Panc1 (cell line): ENCODE results near the gene ALDH7A1. TPM values are rescaled to one million over a fixed set of nuclear protein-coding genes. Genes with fewer than 3 reads are reported as not detected.

Experiments
- ATAC-seq: fragments of 200-7000 bp; cut with Tn5 transposase; 2 replicates; pipeline ENCODE4 v1.9.1; 2020; ENCODE audit warnings: mild to moderate bottlenecking, moderate library complexity
- BruUV-seq: library from RNA; stranded (reverse); fragments of 400-500 nt; replicated peaks from 2 replicates; lab custom pipeline; 2021; lab: Mats Ljungman, UMichigan
- CTCF ChIA-PET: fragments of 300-600 bp; sonication (Branson Sonifier 250); formaldehyde crosslinking; loops from one replicate; lab custom pipeline; 2022; ENCODE audit warnings: antibody characterized with exemption; lab: Charles Lee
- POLR2A ChIA-PET: fragments of 300-600 bp; sonication (Branson Sonifier 250); formaldehyde crosslinking; loops from one replicate; lab custom pipeline; 2022; ENCODE audit warnings: antibody characterized with exemption; lab: Charles Lee
- DNase-seq: peaks from one replicate; pipeline ENCODE4 v3.0.0-alpha.2; 2010; ENCODE audit warnings: low read depth, low spot score
- H3K27ac ChIP-seq: 2 replicates; pipeline ENCODE4 v1.5.1; 2011; ENCODE audit warnings: mild to moderate bottlenecking, low read length, inconsistent platforms
- H3K27me3 ChIP-seq: fragments of 200-500 bp; sonication (Bioruptor generic); 2 replicates; pipeline ENCODE4 v1.6.0; 2014; ENCODE audit warnings: low read length, inconsistent platforms; ENCODE audit not compliant: control insufficient read depth, insufficient read depth
- H3K36me3 ChIP-seq: fragments of 200-500 bp; sonication (Bioruptor generic); 2 replicates; pipeline ENCODE4 v1.5.1; 2014; ENCODE audit warnings: inconsistent platforms, mild to moderate bottlenecking, low read length, moderate library complexity; ENCODE audit not compliant: control insufficient read depth, insufficient read depth
- H3K4me1 ChIP-seq: 2 replicates; pipeline ENCODE4 v1.5.1; 2011; ENCODE audit warnings: inconsistent platforms, mild to moderate bottlenecking, low read length, moderate library complexity; ENCODE audit not compliant: control insufficient read depth, insufficient read depth
- H3K4me3 ChIP-seq, 2 experiments: 2 replicates each; pipeline ENCODE4 v1.5.1; 2011 to 2012; ENCODE audit warnings: low read depth in 2 of 2, low read length in 2 of 2, mild to moderate bottlenecking in 2 of 2, inconsistent platforms in 1 of 2, moderate library complexity in 1 of 2
- H3K9me3 ChIP-seq: fragments of 200-500 bp; sonication (Bioruptor generic); 2 replicates; pipeline ENCODE4 v1.5.1; 2014; ENCODE audit warnings: low read depth, mild to moderate bottlenecking, inconsistent platforms, low read length, moderate library complexity; ENCODE audit not compliant: control insufficient read depth, insufficient read depth
- POLR2AphosphoS5 ChIP-seq: IDR thresholded peaks from 2 replicates; pipeline ENCODE4 v1.6.1; 2012; ENCODE audit warnings: mild to moderate bottlenecking, low read depth, low read length, moderate library complexity
- SIN3A ChIP-seq: IDR thresholded peaks from 2 replicates; pipeline ENCODE4 v1.6.1; 2012; ENCODE audit warnings: low read depth, mild to moderate bottlenecking, low read length, moderate library complexity, borderline replicate concordance; ENCODE audit not compliant: insufficient read depth
- TCF7L2 ChIP-seq: IDR thresholded peaks from 2 replicates; pipeline ENCODE4 v1.6.1; 2011; ENCODE audit warnings: mild to moderate bottlenecking, low read depth, low read length, inconsistent platforms
- in situ Hi-C: cut with HindIII; loops from 2 replicates; pipeline ENCODE4 v1.10.0; 2016; ENCODE audit warnings: low sequenced_read_pairs, low pct_unique_long_range_greater_than_20kb
- intact Hi-C: fragments of 100-400 bp; cut with micrococcal nuclease; formaldehyde crosslinking; loops from one replicate; pipeline ENCODE4 v1.10.0; 2022; ENCODE audit not compliant: unreplicated experiment
- total RNA-seq: library from RNA; stranded (reverse); gene quantifications from one replicate; pipeline ENCODE4 v1.2.1, GENCODE V29; 2021; ENCODE audit not compliant: unreplicated experiment
- TF ChIP-seq, protein P1 (sequence below), 2 experiments: IDR thresholded peaks; 2 replicates each; pipeline ENCODE4 v1.6.1; 2011 to 2012; ENCODE audit warnings: low read depth in 2 of 2, control low read depth in 1 of 2, low read length in 1 of 2, mild to moderate bottlenecking in 1 of 2, moderate library complexity in 1 of 2; ENCODE audit not compliant: insufficient read depth in 1 of 2
- TF ChIP-seq, protein P2 (sequence below): fragments of 450-650 bp; IDR thresholded peaks from 2 replicates; pipeline ENCODE4 v1.5.1; 2017; ENCODE audit warnings: mild to moderate bottlenecking

Gene ALDH7A1
- total RNA-seq, 1 experiment from 2014 or later = 52.9 TPM

DNA sequence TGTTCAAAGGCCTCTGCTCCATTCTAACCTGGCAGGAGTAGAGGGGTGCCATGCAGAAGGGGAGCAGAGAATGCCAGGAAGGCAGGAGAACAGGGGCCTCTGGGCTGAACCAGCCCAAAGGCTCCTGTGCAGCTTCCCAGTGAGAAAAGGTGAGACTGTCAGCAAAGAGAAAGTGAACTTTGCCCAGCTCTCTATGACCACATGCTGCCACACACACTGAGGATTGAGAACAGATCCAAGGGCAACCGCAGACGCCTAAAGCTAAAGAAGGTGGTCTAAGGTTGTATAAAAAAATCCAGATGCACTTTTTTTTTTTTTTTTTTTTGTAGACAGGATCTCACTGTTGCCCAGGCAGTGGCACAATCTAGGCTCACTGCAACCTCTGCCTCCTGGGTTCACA is 51.4 kb downstream of the ALDH7A1 start:
- no peak overlapping the region for H3K4me3 ChIP-seq
- no peak for TF ChIP-seq POLR2AphosphoS5
- no peak for TF ChIP-seq SIN3A
- TF ChIP-seq TCF7L2 = no peak
- TF ChIP-seq, protein P1, sequence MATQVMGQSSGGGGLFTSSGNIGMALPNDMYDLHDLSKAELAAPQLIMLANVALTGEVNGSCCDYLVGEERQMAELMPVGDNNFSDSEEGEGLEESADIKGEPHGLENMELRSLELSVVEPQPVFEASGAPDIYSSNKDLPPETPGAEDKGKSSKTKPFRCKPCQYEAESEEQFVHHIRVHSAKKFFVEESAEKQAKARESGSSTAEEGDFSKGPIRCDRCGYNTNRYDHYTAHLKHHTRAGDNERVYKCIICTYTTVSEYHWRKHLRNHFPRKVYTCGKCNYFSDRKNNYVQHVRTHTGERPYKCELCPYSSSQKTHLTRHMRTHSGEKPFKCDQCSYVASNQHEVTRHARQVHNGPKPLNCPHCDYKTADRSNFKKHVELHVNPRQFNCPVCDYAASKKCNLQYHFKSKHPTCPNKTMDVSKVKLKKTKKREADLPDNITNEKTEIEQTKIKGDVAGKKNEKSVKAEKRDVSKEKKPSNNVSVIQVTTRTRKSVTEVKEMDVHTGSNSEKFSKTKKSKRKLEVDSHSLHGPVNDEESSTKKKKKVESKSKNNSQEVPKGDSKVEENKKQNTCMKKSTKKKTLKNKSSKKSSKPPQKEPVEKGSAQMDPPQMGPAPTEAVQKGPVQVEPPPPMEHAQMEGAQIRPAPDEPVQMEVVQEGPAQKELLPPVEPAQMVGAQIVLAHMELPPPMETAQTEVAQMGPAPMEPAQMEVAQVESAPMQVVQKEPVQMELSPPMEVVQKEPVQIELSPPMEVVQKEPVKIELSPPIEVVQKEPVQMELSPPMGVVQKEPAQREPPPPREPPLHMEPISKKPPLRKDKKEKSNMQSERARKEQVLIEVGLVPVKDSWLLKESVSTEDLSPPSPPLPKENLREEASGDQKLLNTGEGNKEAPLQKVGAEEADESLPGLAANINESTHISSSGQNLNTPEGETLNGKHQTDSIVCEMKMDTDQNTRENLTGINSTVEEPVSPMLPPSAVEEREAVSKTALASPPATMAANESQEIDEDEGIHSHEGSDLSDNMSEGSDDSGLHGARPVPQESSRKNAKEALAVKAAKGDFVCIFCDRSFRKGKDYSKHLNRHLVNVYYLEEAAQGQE (IDR thresholded peaks at IDR 0.05; ENCODE audit: insufficient read depth in 1 of 2, low read depth in 2 of 2, low read length in 1 of 2) = no peak
- TF ChIP-seq, protein P2, sequence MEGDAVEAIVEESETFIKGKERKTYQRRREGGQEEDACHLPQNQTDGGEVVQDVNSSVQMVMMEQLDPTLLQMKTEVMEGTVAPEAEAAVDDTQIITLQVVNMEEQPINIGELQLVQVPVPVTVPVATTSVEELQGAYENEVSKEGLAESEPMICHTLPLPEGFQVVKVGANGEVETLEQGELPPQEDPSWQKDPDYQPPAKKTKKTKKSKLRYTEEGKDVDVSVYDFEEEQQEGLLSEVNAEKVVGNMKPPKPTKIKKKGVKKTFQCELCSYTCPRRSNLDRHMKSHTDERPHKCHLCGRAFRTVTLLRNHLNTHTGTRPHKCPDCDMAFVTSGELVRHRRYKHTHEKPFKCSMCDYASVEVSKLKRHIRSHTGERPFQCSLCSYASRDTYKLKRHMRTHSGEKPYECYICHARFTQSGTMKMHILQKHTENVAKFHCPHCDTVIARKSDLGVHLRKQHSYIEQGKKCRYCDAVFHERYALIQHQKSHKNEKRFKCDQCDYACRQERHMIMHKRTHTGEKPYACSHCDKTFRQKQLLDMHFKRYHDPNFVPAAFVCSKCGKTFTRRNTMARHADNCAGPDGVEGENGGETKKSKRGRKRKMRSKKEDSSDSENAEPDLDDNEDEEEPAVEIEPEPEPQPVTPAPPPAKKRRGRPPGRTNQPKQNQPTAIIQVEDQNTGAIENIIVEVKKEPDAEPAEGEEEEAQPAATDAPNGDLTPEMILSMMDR = no peak
- BruUV-seq = TSS peak; percentile 54
- DNase-seq = no peak
- intact Hi-C loops (loop anchor here (2.0 kb wide), 1 partner anchor 51 kb away; the partner anchor contains the start of gene ALDH7A1), in situ Hi-C loops (loop anchor here (25.0 kb wide), 1 partner anchor 181 kb away; no protein-coding TSS in a partner anchor)
- no peaks in the 10 kb centered on the region for H3K9me3 ChIP-seq
- ChIA-PET CTCF (interaction anchor here (0.6 to 0.9 kb wide), 6 partner anchors 14 to 764 kb away, joined by 4 to 12 read pairs (median 8); partner anchors contain the start of genes ALDH7A1 and PHAX), POLR2A (no interaction called here)
- no peak for ATAC-seq
- H3K27ac ChIP-seq = no peak overlapping the region
- no peaks in the 10 kb centered on the region for H3K27me3 ChIP-seq
- no peaks in the 10 kb centered on the region; the same call in 1 of the 2 replicates for H3K36me3 ChIP-seq
- H3K4me1 ChIP-seq = peaks cover 5% of the 10 kb centered on the region; the same call in 1 of the 2 replicates

DNA sequence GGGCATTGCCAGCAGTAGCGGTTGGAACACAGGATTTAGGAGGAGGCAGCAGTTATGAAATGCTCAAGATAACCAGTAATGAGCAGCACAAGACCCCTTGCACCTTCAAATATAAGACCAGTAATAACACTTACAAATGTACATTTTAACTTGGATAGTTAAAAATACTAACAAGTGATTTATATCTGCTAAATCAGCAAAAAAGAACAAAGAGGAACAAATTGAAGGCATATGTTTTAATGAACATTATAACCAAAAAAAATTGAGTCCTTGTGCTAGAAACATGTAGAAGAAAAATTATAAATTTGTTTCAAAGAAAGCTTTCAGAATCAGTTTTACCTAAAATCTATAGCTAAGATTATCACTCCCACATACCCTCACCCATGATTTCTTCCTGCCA is 52.0 kb downstream of the ALDH7A1 start:
- Histone ChIP-seq H3K4me3 (no peak overlapping the region), H3K27ac (no peak overlapping the region), H3K9me3 (no peaks in the 10 kb centered on the region), H3K27me3 (no peaks in the 10 kb centered on the region), H3K4me1 (peaks cover 6% of the 10 kb centered on the region; the same call in 1 of the 2 replicates), H3K36me3 (no peaks in the 10 kb centered on the region; the same call in 1 of the 2 replicates)
- in situ Hi-C loops (loop anchor here (25.0 kb wide), 1 partner anchor 181 kb away; no protein-coding TSS in a partner anchor), intact Hi-C loops (no loop called here)
- DNase-seq (no peak), ATAC-seq (no peak)
- ChIA-PET POLR2A (no interaction called here), CTCF (interaction anchor here (0.6 to 0.9 kb wide), 2 partner anchors 15 to 57 kb away, joined by 4 read pairs; partner anchors contain the start of gene PHAX)
- TF ChIP-seq SIN3A (no peak), TCF7L2 (no peak), POLR2AphosphoS5 (no peak)
- TF ChIP-seq, protein P2 = no peak
- TF ChIP-seq, protein P1 (IDR thresholded peaks at IDR 0.05; ENCODE audit: insufficient read depth in 1 of 2, low read depth in 2 of 2, low read length in 1 of 2) = no peak
- no TSS peak for BruUV-seq
